NCI-H510A treated with DMSO at 0.1 percent for 48 hours (cell line): Measurements from ENCODE around the gene WDR37.
A peak's percentile ranks its signal among the peaks of the same experiment; 100 is the strongest.

Experiments used
- DNase-seq: peaks from one replicate; lab custom pipeline; 2025; lab: John Stamatoyannopoulos, UW

WDR37 gene

DNA sequence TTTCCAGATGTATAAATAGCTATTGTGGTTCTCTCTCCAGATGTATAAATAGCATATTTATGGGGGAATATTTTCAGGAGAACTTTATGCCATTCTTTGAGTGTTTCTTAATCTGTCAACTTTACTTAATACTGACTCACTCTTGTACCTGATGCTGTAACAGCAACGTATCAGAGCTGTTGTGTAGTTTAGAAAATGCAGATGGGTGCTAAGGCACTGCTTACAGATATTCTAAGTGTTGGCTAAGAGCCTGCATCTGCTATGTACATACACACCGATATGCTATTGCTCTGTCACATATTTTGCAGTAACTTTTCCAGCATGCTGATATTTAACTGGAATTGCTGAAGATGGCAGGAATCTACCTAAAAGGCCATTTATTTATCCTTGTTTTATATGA, 71.9 kb downstream of the WDR37 start:
- no peak for DNase-seq

DNA sequence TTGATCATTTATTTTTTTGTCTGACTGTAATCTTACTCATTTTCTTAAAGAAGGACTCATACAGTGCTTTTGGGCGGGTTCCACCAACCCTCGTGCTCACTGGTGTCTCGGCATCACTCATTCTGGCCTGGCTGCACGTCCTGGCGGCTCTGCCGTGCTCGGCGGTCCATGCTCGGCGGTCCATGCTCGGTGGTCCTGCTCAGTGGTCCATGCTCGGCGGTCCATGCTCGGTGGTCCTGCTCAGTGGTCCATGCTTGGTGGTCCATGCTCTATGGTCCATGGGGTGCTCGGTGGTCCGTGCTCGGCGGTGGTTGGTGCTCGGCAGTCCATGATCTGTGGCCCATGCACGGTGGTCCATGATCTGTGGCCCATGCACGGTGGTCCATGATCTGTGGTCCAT, 72.5 kb downstream of the WDR37 start:
- no peak for DNase-seq

DNA sequence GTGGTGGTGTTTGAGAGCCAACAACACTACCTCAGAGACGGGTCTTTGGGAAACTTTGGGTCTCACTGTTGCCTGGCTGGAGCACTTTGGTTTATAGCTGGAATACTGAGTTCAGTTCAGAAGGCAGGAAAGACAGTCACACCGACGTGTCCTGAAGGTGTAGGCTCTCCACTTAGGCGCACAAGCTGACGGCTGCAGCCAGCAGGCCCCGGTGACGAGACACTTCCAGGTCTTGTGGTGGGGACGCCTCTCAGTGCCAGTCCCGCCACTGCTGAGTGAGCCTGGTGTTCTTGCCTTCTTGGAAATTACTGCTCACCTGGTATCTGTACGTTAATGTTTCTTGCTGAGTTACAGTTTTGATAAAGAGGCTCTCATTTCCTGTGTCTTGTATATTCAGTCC, 74.0 kb downstream of the WDR37 start:
- peak; percentile 45 for DNase-seq

DNA sequence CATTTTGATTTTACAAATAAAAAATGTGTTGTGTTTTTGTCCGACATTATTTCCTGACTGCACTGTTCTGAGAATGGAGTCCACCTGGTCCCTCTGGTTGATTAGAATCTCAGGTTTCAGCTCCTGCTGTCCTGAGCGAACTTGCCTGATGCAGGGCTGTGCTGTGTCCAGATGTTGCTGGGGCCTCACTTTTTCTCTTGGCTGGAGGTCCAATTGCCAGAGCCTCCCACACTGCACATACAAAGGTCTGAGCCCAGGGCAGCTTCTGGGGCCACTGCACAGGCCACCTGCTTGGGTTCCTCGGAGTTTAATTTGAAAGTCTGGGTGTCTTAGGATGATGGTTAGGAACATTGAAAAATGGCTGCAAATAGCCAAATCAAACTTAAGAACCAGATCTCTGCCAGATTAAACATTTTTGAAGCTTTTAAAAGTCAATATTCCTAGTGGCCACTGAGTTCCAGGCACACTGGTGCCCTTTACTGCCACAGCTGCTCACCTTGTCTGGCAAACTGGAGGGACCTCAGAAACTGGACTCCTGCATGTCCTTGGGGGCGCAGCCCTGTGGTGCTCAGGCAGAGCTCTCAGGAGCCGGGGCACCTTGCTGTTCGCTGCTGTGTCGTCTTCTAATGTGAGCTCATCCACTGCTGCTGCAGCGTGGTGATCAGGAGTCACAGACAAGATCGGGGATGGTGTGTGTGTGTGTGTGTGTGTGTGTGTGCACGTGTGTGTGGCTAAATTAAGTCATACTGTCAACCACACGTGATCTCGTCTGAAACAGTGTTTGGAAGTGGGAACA, 75.0 kb downstream of the WDR37 start:
- DNase-seq, result no peak

DNA sequence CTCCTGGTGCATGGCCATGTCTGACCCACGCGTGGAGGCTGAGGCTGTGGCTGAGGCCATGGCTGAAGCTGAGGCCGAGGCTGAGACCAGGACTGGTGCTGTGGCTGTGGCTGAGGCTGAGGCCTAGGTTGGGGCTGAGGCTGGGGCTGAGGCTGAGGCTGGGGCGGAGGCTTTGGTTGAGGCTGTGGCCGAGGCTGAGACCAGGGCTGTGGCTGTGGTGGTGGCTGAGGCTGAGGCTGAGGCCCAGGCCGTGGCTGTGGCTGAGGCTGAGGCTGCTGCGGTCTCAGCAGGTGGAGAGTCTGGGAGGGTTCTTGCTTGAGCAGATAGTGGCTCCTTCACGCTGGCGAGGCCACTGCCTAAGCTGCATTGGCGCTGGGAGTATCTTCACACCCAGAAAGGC, 76.4 kb downstream of the WDR37 start:
- DNase-seq, result no peak

DNA sequence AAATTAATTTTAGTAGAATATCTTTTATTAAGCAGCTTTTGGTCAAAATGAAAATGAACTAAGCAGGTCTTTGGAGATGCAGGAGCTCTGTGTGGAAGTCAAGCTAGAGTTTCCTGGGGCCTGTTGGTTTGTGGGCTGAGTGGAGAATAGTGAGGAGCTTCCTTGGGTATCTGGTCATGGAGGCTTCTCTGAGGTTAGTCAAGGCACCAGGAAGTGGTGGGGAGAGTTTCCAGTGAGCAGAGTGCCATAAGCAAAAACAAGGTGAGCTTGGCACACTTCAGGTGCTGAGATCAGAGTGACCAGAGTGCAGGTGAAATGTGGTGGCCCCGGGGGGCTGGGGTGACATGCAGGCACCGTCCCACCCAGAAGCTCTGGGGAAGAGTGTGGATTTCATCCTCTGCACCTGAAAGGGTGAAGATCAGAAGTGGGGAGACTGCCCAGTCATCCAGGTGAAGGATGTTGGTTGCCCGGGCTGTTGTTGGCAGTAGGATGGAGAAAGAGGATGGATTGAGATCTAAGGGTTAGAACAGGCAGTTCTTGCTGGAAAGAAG, 77.4 kb downstream of the WDR37 start:
- no peak for DNase-seq

DNA sequence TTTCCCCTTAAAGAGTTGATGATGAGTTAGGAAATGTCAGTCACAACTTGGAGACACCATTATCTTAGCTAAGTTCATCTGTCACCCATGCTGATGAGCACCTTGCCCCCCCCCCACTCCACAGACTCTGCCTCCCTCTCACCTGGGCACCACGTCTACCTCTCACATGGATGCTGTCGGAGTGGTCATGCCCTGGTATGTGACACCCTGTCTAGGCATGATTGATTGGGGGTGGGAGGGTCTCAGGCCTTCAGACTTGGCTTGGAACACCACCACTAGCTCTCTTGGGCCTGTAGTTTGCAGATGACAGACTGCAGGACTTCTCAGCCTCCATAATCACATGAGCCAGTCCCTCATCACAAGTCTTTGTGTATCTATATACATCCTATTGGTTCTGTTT, 78.0 kb downstream of the WDR37 start:
- DNase-seq, result no peak

DNA sequence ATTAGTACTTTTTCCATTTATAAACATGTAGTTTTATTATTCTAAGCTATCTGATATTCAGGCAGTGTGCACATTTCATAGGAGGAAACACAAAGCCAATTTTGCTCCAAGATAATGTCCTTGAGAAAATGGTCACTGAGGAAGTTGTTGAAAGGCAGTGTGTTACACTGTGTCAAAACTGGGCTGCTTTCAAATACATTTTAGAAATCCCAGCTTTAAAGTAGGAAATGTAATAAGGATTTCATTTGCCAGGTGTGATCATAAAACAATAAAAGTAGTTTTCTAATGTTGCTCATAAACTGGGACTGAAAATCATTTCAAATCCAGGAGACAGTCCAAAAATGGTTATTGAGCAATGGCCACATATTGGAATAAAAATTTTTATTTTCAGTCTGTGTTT, 80.1 kb downstream of the WDR37 start:
- DNase-seq, result no peak

DNA sequence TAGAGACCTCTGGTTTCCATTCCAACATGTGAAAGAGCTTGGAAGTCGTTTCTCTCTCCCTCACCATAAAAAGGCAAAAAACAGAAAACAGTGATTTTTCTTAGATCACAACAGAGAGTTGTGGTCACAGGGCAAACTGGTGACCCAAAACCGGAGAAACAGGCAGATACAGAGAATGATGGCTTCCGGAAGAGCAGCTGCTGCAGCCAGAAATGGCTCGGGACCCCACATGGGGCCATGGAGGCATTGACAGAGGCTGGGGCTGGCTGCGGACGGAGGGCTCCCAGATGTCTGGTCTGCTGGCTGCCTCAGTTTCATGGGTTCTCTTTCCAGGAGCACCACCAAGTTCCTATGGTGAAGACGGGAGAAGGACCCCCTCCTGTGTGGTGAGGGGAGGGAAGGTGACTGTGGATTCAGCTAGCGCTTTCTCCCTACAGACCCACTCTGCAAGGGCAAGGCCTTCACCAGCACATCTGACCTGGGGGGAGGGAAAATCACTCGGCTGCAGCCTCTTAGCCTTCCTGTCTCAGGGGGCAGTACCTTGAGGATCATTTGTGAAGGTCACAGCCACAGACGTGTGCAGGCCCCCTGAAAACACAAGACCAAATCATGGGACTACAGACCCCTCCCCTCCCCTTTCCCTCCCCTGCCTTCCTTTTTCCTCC, 81.4 kb downstream of the WDR37 start:
- no peak for DNase-seq

DNA sequence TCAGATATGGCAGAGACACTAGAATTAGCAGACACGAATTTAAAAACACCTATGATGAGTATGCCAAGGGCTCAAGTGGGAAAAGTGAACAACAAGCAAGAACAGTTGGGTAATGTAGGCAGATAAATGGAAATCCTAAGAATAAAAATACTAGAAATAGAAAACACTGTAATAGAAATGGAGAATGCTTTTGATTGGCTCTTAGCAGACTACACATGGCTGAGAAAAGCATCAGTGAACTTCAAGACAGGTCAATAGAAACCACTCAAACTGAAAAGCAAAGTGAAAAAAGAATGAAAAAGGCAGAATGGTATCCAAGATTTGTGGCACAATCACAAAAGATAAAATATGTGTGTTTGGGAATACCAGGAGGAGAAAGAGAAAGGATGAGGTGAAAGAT, 82.3 kb downstream of the WDR37 start:
- no peak for DNase-seq

DNA sequence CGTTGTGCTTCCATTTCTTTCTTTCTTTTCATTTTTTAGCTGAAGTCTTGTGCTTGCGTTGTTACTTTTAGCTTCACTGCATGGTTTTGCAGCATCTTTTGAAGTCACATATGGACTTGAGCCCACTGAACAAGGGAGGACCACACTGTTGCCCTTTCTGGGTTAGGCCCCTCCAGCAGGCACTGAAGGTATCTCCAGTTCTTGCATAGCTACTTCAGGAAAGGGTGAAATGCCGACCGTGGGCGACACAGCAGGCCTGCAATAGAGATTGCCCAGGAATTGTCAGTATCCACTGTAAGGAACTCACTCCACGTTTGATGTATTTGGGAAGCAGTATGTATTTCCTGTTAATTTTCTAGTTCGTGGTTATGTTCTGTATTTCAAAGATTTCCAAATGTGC, 85.1 kb downstream of the WDR37 start:
- no peak for DNase-seq

DNA sequence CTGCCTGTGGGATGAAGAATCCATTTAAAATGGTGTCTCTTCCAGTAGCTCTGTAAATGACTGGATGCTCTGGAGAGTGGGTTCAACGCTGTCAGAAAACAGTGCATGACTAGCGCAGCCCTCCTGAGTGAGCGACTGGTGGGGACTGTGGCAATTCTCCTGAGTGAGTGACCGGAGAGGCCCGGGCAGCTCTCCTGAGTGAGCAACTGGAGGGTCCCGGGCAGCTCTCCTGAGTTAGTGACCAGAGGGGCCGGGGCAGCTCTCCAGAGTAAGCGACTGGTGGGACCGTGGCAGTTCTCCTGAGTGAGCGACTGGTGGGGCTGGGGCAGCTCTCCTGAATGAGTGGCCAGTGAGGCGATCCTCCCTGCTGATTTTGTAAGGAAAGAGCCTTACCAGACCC, 85.5 kb downstream of the WDR37 start:
- DNase-seq, result no peak

DNA sequence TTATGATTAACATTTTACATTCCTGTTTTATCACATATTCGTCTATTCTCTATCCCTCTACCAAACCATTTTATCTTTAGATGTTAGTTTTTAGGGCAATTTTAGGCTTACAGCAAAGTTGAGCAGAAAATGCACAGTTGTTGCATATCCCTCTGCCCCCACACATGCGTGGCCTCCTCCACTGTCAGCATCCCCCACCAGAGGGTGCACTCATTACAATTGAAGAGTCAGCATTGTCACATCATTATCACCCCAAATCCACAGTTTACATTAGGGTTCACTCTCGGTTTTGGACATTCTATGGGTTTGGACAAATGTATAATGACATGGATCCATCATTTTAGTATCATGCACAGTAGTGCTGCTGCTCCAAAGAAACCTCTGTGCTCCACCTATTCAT, 86.4 kb downstream of the WDR37 start:
- DNase-seq, result no peak

DNA sequence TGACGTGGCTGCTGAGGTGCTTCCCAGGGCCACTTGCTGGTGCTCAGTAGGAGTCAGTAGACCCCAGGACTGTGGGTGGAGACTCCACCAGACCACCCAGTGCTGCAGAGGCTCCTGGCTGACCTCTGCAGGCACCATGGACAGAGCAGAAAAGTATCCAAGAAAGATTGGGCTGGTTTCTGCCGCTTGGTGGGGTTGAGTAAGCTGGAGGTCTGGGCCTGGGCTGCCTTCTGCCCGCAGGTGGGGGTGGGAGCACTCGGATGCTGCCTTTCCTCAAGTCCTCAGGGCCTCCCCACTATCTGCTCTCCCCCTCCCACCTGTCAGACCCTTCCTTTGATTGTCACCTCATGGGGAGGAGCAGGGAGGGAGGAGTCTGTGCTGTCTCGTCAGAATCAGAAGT, 91.6 kb downstream of the WDR37 start:
- no peak for DNase-seq

DNA sequence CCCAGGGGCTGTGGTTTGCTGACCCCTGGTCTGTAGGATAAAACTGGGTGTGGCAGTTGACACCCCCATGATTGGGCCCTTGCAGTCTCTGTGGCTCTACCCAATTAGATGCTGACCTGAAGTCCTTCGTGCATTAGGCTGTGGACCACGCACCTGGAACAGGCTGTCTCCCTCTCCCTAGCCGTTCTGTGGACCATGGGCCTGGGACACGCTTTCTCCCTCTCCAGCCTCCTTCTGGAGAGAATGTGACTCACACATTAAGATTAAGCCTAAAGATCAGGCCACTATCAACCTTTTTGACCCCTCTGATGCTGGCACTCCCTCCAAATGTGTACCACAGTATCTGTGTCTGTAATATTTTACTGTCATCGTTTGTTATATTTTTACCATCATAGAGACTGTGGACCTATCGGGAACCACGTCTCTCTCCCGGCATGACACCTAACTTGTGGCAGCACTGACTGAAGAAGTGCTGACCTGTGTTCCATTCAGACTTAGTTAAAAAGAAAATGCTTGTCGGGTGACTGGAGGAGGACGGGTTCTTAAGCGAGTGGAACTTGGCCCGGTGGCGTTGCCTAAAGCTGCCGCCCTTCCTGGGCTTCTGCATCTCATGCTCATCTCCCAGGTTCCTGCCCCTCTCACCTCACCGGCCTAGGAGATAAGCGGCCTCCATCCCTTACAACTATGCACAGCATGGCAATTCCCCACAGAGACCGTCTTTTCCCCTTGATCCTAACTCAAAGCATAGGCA, 92.8 kb downstream of the WDR37 start:
- DNase-seq, result no peak

DNA sequence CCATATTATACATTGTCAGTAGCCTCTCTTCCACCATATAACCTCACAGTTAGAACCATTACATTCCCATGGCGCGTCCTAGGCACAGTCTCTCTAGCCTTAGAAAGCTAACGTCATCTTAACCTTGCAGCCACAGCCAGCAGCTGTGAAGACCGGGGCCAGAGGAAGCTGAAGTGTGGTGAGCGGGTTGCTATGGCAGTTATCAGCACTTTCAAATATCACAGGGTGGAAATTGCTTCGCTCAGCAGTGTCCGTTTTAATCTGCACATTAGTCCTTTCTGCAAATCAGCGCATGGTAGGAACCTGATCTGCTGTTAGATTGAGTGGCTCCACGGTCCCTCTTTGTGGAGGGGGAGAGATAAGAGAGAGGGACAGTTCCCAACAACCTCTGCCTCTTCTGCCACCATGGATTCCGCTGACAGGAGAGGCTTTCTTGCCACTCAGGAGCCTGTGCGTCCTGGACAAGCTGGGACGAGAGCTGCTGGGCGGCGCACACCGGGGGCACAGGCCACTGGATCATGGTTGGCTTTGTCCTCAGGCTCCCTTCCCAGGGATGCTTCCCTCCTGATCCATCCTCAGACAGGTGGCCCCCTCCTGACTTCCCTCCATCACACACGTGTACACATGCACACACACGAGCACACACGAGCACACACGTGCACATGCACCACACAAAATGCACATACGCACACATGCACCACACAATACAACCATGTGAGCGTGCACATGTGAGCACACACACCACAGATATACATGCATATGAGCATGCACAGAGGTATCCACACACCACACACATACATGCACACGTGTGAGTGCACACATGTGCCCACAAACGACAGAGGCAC, 93.8 kb downstream of the WDR37 start:
- no peak for DNase-seq

DNA sequence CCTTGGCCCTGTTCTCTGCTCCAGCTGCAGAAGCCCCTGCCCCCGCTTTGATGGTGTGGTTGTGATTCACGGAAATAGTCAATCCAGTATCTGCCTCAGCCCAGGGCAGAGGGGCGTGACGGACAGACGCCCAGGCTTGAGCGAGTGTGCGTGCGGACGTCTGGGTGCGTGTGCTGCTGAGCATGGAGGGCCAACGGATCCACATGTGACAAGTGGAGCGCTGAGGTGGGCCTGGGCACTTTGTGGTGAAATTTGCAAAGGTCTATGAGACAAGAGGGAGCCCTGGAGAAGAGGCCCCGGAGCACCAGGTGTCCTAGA, 94.4 kb downstream of the WDR37 start:
- DNase-seq, result no peak

DNA sequence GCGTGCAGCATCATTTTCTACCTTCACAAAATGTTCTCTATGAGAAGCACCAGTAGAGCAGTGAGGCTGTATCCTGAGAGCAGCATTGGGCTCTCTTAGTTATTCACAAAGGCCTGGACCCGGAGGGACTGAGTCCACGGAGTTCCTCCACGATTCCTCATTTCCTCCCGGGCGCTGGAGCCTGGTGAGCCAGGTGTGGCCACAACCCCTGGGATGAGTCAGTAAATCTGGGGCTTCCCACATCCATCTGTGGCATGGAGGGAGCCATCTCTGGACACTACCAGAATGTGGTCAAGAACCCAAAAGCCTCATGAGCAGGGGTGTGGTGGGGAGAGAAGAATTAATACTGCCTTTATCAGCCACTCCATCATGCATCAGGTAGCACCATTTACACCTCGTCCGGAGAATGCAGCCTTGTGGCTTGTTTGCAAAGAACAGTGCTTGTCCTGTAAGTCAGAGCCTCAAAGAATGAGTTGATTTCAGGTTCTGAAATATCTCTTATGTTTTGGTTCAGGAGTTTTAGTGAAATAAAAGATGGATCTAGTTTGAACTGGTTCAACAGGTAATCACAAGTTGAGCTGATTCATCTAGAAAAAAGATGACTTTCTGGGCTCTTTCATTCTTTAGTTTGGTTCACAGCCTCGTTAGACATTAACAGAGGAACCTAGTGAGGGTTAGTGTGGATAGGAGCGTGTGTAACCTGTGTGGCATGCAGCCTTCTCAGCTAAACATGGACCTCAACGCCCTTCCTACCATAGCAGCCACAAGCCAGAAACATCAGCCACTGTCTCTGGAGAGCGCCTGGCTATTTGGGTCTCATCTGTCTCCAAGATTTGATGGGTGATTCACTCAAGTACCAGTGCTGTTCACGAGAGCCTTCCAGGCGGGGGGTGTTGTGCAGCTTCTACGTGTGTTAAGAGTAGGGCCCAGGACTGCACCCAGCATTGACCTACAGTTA, 95.2 kb downstream of the WDR37 start:
- no peak for DNase-seq

DNA sequence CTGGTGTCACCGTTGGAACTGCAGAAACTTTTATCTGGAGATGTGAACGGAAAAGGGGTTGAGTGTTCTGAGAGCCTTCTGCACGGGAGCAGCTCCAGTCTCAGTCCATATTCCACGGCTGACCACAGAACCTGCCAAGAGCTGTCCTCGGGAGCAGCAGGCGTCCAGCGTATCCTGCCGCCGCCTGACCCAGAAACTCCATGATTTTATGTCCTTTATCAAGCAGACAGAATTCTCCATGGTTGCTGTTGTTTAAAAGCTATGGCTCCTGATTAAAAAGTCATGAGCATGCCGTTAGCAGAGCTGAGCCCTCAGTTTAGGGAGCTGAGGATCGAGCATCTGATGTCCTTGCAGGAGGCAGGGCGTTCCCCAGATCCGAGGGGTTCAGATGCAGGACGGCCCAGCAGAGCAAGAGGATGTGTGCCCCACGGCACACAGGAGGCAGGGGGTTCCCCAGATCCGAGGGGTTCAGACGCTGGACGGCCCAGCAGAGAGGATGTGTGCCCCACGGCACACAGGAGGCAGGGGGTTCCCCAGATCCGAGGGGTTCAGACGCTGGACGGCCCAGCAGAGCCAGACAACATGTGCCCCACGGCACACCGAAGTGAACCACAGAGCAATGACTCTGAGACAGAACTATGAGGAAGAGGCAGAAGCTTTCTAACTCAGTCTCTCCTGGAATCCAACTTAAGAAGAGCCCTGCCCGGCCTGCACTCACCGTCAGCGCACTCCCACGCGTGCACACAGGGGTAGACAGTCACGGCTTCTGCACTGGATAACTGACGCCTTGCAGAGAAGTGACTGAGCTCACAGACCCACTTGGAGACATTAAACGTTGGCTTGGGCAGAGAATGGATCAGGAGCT, 96.4 kb downstream of the WDR37 start:
- DNase-seq, result no peak

DNA sequence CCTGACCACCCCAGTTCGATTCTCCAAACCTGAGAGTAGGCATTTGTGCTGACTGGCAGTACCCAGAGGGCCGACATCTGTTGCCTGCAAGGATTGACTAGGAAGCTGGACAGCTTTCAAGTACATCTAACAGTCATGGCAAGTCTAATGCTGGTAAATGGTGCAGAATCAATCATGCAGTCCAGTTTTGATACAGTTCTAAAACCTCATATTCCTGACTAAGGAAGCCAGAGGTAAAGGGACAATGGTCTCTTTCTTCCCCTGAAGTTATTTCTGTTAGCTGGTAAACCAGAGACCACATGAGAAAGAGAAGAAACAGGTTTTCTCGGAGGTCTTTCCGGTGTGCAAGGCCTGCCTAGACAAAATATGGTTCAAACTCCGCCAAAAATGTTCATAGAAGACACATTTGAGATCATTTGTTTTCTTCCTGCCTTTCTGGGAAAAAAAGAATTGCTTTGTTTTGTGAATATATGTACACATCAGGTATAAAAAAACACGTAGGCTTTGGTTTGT, 97.1 kb downstream of the WDR37 start:
- DNase-seq, result no peak
